ENCODE measurements around the gene PDIK1L. TPM values are rescaled to one million over a fixed set of nuclear protein-coding genes. Genes with fewer than 3 reads are reported as not detected.

The PDIK1L gene
- total RNA-seq, 1 donor from 2014 or later: 7.2 TPM

- H3K9me3 Mint-ChIP-seq (ENCODE audit: unreplicated experiment): peaks cover 8% of the 10 kb centered on the region
- H3K36me3 Mint-ChIP-seq (ENCODE audit: unreplicated experiment): no peaks in the 10 kb centered on the region
- H3K4me3 Mint-ChIP-seq (ENCODE audit: unreplicated experiment): peak overlapping the region; percentile 90
- DNase-seq: peak; percentile 87
- H3K27me3 Mint-ChIP-seq (ENCODE audit: unreplicated experiment): peaks cover 11% of the 10 kb centered on the region
- peak overlapping the region; percentile 91 for H3K27ac Mint-ChIP-seq (ENCODE audit: unreplicated experiment)
- no peaks in the 10 kb centered on the region for H3K4me1 Mint-ChIP-seq (ENCODE audit: low read depth, unreplicated experiment)
- TF ChIP-seq, protein P1, sequence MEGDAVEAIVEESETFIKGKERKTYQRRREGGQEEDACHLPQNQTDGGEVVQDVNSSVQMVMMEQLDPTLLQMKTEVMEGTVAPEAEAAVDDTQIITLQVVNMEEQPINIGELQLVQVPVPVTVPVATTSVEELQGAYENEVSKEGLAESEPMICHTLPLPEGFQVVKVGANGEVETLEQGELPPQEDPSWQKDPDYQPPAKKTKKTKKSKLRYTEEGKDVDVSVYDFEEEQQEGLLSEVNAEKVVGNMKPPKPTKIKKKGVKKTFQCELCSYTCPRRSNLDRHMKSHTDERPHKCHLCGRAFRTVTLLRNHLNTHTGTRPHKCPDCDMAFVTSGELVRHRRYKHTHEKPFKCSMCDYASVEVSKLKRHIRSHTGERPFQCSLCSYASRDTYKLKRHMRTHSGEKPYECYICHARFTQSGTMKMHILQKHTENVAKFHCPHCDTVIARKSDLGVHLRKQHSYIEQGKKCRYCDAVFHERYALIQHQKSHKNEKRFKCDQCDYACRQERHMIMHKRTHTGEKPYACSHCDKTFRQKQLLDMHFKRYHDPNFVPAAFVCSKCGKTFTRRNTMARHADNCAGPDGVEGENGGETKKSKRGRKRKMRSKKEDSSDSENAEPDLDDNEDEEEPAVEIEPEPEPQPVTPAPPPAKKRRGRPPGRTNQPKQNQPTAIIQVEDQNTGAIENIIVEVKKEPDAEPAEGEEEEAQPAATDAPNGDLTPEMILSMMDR (IDR thresholded peaks at IDR 0.05; ENCODE audit: partially characterized antibody, unreplicated experiment): no peak
Observed at GRCh38 chr1:26110731-26111529, 694 bp upstream of the PDIK1L start.

DNA sequence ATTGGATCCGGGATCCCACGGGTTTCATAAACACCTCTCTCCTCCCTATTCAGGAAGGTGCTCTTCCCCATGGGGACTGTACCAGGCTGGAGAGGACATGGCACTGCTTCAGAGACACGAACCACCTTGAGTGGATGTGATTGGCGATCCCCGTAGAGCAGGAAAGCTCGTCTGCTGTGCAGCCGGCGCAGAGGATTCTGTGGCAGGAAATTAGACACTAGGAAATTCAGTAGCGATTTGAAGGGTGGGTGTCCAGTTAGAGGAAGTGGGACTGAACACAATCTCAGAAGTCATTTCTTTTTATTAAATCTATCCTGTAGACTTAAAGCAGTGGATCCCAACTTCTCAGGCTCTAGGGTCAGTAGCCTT, 767 bp downstream of the PDIK1L start:
- DNase-seq: no peak
- no peaks in the 10 kb centered on the region for H3K4me1 Mint-ChIP-seq (ENCODE audit: low read depth, unreplicated experiment)
- H3K27ac Mint-ChIP-seq (ENCODE audit: unreplicated experiment): peak overlapping the region; percentile 62
- TF ChIP-seq, protein P1 (IDR thresholded peaks at IDR 0.05; ENCODE audit: partially characterized antibody, unreplicated experiment): no peak
- H3K36me3 Mint-ChIP-seq (ENCODE audit: unreplicated experiment): no peaks in the 10 kb centered on the region
- peaks cover 8% of the 10 kb centered on the region for H3K9me3 Mint-ChIP-seq (ENCODE audit: unreplicated experiment)
- H3K27me3 Mint-ChIP-seq (ENCODE audit: unreplicated experiment): peaks cover 11% of the 10 kb centered on the region
- peak overlapping the region; percentile 93 for H3K4me3 Mint-ChIP-seq (ENCODE audit: unreplicated experiment)

GRCh38 chr1:26114165-26114927, 2.7 kb downstream of the PDIK1L start:
- Mint-ChIP-seq H3K9me3 (ENCODE audit: unreplicated experiment) (peaks cover 8% of the 10 kb centered on the region), H3K27me3 (ENCODE audit: unreplicated experiment) (peaks cover 8% of the 10 kb centered on the region), H3K4me1 (ENCODE audit: low read depth, unreplicated experiment) (no peaks in the 10 kb centered on the region), H3K36me3 (ENCODE audit: unreplicated experiment) (no peaks in the 10 kb centered on the region), H3K27ac (ENCODE audit: unreplicated experiment) (no peak overlapping the region), H3K4me3 (ENCODE audit: unreplicated experiment) (no peak overlapping the region)
- no peak for DNase-seq
- TF ChIP-seq, protein P1 (IDR thresholded peaks at IDR 0.05; ENCODE audit: partially characterized antibody, unreplicated experiment): no peak

DNA sequence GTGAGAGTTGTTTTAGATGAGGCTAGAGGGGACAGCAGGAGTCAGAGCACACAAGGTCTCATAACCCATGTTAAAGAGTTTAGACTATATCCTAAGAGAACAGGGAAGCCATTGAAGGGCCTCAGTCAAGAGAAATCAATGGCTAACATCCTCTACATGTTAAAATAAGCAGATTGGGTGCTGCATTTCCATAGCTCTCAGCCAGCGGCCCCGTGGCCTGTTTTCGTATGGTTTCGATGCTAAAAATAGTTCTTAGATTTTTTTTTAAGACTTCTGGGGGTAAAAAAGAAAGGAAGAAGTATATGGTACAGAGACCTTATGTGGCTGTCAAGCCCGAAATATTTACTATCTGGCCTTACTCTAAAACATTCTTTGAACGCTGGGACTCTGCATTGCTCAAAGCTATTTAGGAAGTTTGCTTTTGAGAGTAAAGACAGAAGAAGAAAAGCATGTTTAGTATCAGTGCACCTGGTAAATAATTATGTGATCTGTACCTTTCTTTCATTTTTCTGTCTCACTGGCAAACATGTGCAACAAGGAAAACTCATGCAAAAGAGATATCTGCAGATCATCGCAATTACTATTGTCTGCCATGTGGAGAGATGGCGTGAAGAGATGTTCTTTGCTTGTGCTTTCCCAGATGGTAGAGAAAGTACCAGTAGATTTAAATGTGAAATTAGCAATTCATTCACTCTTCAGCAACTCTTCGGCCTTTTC, 8.4 kb downstream of the PDIK1L start:
- Mint-ChIP-seq H3K27me3 (ENCODE audit: unreplicated experiment) (no peaks in the 10 kb centered on the region), H3K4me1 (ENCODE audit: low read depth, unreplicated experiment) (no peaks in the 10 kb centered on the region), H3K27ac (ENCODE audit: unreplicated experiment) (no peak overlapping the region), H3K9me3 (ENCODE audit: unreplicated experiment) (no peaks in the 10 kb centered on the region), H3K4me3 (ENCODE audit: unreplicated experiment) (no peak overlapping the region), H3K36me3 (ENCODE audit: unreplicated experiment) (no peaks in the 10 kb centered on the region)
- TF ChIP-seq, protein P1 (IDR thresholded peaks at IDR 0.05; ENCODE audit: partially characterized antibody, unreplicated experiment): no peak
- no peak for DNase-seq
